DOHH2 (cell line): Measurements from ENCODE around the gene PKD1L1.

ENCODE experiments used
- H3F3A ChIP-seq: fragments of 200-600 bp; sonication (generic), shearing (Covaris generic); 2 replicates; pipeline ENCODE4 v1.6.0; 2016; ENCODE audit warnings: antibody characterized with exemption, mild to moderate bottlenecking; ENCODE audit not compliant: control insufficient read depth, insufficient read depth
- H3K27ac ChIP-seq: fragments of 200-600 bp; sonication (generic); 2 replicates; pipeline ENCODE4 v1.5.1; 2014; ENCODE audit warnings: low read depth, mild to moderate bottlenecking, low read length, moderate library complexity
- H3K27me3 ChIP-seq: fragments of 200-600 bp; sonication (generic); 2 replicates; pipeline ENCODE4 v1.6.1; 2014; ENCODE audit warnings: mild to moderate bottlenecking, low read length, mixed read lengths; ENCODE audit not compliant: control insufficient read depth
- H3K36me3 ChIP-seq: fragments of 200-600 bp; sonication (generic); 2 replicates; pipeline ENCODE4 v1.6.1; 2014; ENCODE audit warnings: mild to moderate bottlenecking, low read length, moderate library complexity, mixed read lengths; ENCODE audit not compliant: control insufficient read depth
- H3K4me1 ChIP-seq: fragments of 200-600 bp; sonication (generic); 2 replicates; pipeline ENCODE4 v1.6.1; 2014; ENCODE audit warnings: mild to moderate bottlenecking, low read length, mixed read lengths; ENCODE audit not compliant: control insufficient read depth
- H3K4me2 ChIP-seq: fragments of 200-600 bp; sonication (generic); 2 replicates; pipeline ENCODE4 v1.6.0; 2014; ENCODE audit warnings: mild to moderate bottlenecking, low read length, moderate library complexity
- H3K4me3 ChIP-seq: fragments of 200-600 bp; sonication (generic); 2 replicates; pipeline ENCODE4 v1.5.1; 2014; ENCODE audit warnings: mild to moderate bottlenecking, low read length, mixed read lengths
- H3K79me2 ChIP-seq: fragments of 200-600 bp; sonication (generic); 2 replicates; pipeline ENCODE4 v1.6.1; 2014; ENCODE audit warnings: mild to moderate bottlenecking, low read length, mixed read lengths; ENCODE audit not compliant: control insufficient read depth
- H3K9me2 ChIP-seq: fragments of 200-600 bp; sonication (generic); replicated peaks from 2 replicates; pipeline ENCODE4 v1.6.1; 2014; ENCODE audit warnings: mild to moderate bottlenecking, low read length, mixed read lengths; ENCODE audit not compliant: control insufficient read depth
- H3K9me3 ChIP-seq: fragments of 200-600 bp; sonication (generic); 2 replicates; pipeline ENCODE4 v1.6.1; 2014; ENCODE audit warnings: antibody characterized with exemption, low read length, mixed read lengths; ENCODE audit not compliant: control insufficient read depth, insufficient read depth
- H4K20me1 ChIP-seq: fragments of 200-600 bp; sonication (generic); 2 replicates; pipeline ENCODE4 v1.6.0; 2014; ENCODE audit warnings: low read depth, mild to moderate bottlenecking, antibody characterized with exemption, low read length, moderate library complexity; ENCODE audit not compliant: control insufficient read depth, insufficient read depth
- EZH2phosphoT487 ChIP-seq: fragments of 200-600 bp; sonication (generic); IDR thresholded peaks from 2 replicates; pipeline ENCODE4 v1.6.1; 2017; ENCODE audit warnings: borderline replicate concordance, mild to moderate bottlenecking, antibody characterized with exemption, low read length, moderate library complexity, mixed read lengths
- TF ChIP-seq, protein P1 (sequence below): fragments of 200-600 bp; sonication (generic); IDR thresholded peaks from one replicate; pipeline ENCODE4 v1.5.1; 2014; ENCODE audit warnings: antibody characterized with exemption, mild to moderate bottlenecking, low read depth, low read length; ENCODE audit not compliant: poor library complexity, severe bottlenecking

PKD1L1 gene

DNA sequence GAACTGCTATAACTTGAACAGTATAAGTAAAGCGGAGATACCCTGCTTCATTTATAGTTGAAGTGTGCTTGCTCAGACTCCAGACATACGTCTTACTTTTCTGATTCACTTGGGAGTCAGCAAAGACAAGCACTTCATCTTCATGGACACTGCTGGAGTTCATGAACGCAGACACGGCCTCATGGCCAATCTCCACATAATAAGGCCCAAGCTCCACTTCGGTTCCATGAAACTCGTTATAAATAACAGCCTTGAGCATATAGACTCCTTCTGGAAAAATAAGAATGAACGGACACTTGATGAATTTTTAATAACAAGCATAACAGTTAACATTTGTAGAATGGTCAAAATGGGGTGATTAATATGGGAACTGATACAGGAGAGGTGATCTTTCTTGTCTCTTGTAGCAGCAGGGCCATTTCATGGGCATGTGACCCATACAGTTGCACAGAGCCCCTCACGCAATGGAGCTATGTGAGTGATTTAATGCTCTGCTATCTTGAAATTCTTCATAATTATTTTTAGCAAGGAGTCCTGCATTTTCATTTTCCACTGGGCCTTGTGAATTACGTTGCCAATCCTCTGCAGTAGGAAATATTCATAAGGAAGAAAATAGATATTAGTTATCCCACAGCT lies 40.2 kb downstream of the PKD1L1 start:
- no peak overlapping the region for H3K4me3 ChIP-seq
- H3K4me2 ChIP-seq, result no peak overlapping the region
- H3K9me2 ChIP-seq, result no peaks in the 10 kb centered on the region
- no peak overlapping the region for H3K27ac ChIP-seq
- H3K36me3 ChIP-seq, result no peaks in the 10 kb centered on the region
- H3F3A ChIP-seq, result no peaks in the 10 kb centered on the region
- TF ChIP-seq, protein P1, sequence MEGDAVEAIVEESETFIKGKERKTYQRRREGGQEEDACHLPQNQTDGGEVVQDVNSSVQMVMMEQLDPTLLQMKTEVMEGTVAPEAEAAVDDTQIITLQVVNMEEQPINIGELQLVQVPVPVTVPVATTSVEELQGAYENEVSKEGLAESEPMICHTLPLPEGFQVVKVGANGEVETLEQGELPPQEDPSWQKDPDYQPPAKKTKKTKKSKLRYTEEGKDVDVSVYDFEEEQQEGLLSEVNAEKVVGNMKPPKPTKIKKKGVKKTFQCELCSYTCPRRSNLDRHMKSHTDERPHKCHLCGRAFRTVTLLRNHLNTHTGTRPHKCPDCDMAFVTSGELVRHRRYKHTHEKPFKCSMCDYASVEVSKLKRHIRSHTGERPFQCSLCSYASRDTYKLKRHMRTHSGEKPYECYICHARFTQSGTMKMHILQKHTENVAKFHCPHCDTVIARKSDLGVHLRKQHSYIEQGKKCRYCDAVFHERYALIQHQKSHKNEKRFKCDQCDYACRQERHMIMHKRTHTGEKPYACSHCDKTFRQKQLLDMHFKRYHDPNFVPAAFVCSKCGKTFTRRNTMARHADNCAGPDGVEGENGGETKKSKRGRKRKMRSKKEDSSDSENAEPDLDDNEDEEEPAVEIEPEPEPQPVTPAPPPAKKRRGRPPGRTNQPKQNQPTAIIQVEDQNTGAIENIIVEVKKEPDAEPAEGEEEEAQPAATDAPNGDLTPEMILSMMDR, result no peak
- no peak for TF ChIP-seq EZH2phosphoT487
- no peaks in the 10 kb centered on the region for H3K4me1 ChIP-seq
- no peaks in the 10 kb centered on the region for H4K20me1 ChIP-seq
- peaks cover 19% of the 10 kb centered on the region for H3K27me3 ChIP-seq
- no peaks in the 10 kb centered on the region for H3K9me3 ChIP-seq
- no peaks in the 10 kb centered on the region for H3K79me2 ChIP-seq

DNA sequence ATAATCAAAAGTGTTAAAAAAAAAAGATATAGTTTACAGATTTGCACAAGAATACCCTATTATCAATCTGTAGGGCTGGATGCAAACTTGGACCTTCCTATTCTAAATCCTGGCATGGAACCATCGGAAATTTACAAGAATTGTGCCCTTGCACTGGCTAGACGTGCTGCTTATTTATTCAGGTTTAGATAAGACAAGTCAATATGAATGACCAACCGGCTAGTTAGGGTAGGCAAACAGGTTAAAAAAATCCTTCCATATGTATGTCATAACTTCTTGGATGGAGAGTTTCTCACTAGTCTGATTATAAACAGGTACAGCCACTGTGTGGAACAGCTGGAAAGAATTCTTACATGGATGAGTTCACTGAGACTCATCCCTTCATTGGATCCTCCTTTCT lies 41.4 kb downstream of the PKD1L1 start:
- Histone ChIP-seq H3K79me2 (no peaks in the 10 kb centered on the region), H4K20me1 (no peaks in the 10 kb centered on the region), H3F3A (no peaks in the 10 kb centered on the region), H3K4me3 (no peak overlapping the region), H3K27ac (no peak overlapping the region), H3K4me2 (no peak overlapping the region), H3K9me2 (no peaks in the 10 kb centered on the region), H3K9me3 (no peaks in the 10 kb centered on the region), H3K4me1 (no peaks in the 10 kb centered on the region), H3K27me3 (peaks cover 14% of the 10 kb centered on the region), H3K36me3 (no peaks in the 10 kb centered on the region)
- TF ChIP-seq EZH2phosphoT487, result no peak
- TF ChIP-seq, protein P1, result no peak

DNA sequence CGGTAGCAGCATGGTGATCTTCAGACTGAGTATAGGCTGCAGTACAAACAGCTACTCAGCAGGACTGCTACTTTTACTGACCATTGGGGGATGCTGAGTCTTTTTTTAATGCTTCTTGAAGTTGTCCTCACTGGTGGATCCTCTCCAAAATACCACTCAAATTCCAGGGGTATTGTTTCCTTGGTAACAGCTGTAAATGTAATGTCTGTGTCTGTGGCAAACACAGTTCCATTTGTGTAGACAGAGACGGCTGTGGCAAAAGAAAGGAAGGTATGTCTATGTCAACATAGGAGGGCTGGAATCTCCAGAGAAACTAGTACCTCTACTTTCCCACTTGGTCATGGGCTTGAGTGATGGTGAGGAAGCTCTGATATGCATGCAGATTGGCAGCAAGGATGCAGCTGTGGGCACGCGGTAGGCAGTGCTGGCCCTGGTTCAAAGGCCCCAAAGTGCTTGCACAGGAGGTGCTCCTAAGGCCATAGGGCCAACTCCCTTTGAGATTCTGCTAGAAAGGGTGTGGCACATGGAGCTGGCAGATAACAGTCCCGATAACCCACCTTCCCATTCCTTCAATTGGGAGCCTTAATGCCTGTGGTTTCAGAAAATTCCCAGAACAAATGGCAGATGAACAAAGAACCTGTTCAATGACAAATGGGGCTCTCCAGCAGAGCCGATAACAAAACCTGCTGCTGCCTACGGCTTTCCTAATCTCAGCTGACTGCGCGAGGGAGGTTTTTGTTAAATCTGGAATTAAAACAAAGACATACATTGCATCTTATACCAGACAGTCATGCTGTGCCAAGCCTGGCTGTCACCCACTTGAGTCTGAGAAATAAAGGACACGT lies 43.0 kb downstream of the PKD1L1 start:
- TF ChIP-seq, protein P1, result no peak
- TF ChIP-seq EZH2phosphoT487, result no peak
- no peaks in the 10 kb centered on the region for H4K20me1 ChIP-seq
- no peaks in the 10 kb centered on the region for H3F3A ChIP-seq
- no peak overlapping the region for H3K4me3 ChIP-seq
- H3K4me2 ChIP-seq, result no peak overlapping the region
- H3K27me3 ChIP-seq, result peaks cover 6% of the 10 kb centered on the region; the same call in 1 of the 2 replicates
- H3K9me2 ChIP-seq, result no peaks in the 10 kb centered on the region
- no peaks in the 10 kb centered on the region for H3K79me2 ChIP-seq
- H3K27ac ChIP-seq, result no peak overlapping the region
- no peaks in the 10 kb centered on the region for H3K9me3 ChIP-seq
- H3K36me3 ChIP-seq, result no peaks in the 10 kb centered on the region
- no peaks in the 10 kb centered on the region for H3K4me1 ChIP-seq
